Body of pancreas (tissue), 4 donors: ENCODE measurements around the gene ANAPC2. TPM values are rescaled to one million over a fixed set of nuclear protein-coding genes. Genes with fewer than 3 reads are reported as not detected.

Experiments used
- ATAC-seq: fragments of 150-250 bp; one replicate; pipeline ENCODE4 v1.9.1; 2016
- DNase-seq, 4 donors: peaks; one replicate each; pipeline ENCODE4 v3.0.0-alpha.2; 2019
- H3K27ac ChIP-seq, 4 donors: fragments of 200-600 bp; sonication (generic); 1 replicate in 3 of 4; 2 replicates in 1 of 4; pipeline versions ENCODE4 v1.5.1 to v1.6.1; 2016 to 2019; ENCODE audit warnings: mild to moderate bottlenecking in 1 of 4, mixed read lengths in 1 of 4, moderate library complexity in 1 of 4
- H3K27me3 ChIP-seq, 2 donors: fragments of 200-600 bp; sonication (generic); one replicate each; pipeline ENCODE4 v1.6.0; 2016; ENCODE audit warnings: mild to moderate bottlenecking in 1 of 2
- H3K36me3 ChIP-seq, 2 donors: fragments of 200-600 bp; sonication (generic); replicated peaks in 1 of 2; 2 replicates each; pipeline ENCODE4 v1.5.1; 2016; ENCODE audit warnings: low read depth in 2 of 2; ENCODE audit not compliant: insufficient read depth in 1 of 2
- H3K4me1 ChIP-seq: fragments of 200-600 bp; sonication (generic); one replicate; pipeline ENCODE4 v1.6.0; 2016
- H3K4me3 ChIP-seq, 2 donors: fragments of 200-600 bp; sonication (generic); 1 replicate in 1 of 2; 2 replicates in 1 of 2; pipeline ENCODE4 v1.5.1; 2016 to 2019
- H3K9me3 ChIP-seq, 3 donors: fragments of 200-600 bp; sonication (generic); 1 replicate in 2 of 3; 2 replicates in 1 of 3; pipeline ENCODE4 v1.5.1; 2016
- POLR2A ChIP-seq, 3 donors: fragments of 450-650 bp; IDR thresholded peaks; one replicate each; pipeline ENCODE4 v1.6.1; 2016; ENCODE audit warnings: antibody characterized with exemption in 3 of 3, mild to moderate bottlenecking in 2 of 3
- WGBS, 2 donors: methylation state at CpG; one replicate each; pipeline ENCODE4 v1.1.5; 2017; 5-methylcytosine and 5-hydroxymethylcytosine counted together
- intact Hi-C: fragments of 100-400 bp; cut with DNase I; formaldehyde crosslinking; loops from one replicate; pipeline ENCODE4 v1.15.1; 2023
- total RNA-seq, 2 donors: library from RNA; depleted of rRNA; stranded (reverse); fragments of >200 nt; gene quantifications; one replicate each; pipeline ENCODE4 v1.1.0, GENCODE V29; 2016
- TF ChIP-seq, protein P1 (sequence below), 7 experiments: fragments of 450-650 bp in 4 of 7; fragments of 200-600 bp in 3 of 7; sonication (generic) in 3 of 7; IDR thresholded peaks; one replicate each; pipeline ENCODE4 v1.5.1; 2016 to 2019; ENCODE audit warnings: antibody characterized with exemption in 7 of 7

ANAPC2 gene
- total RNA-seq, 2 donors from 2014 or later, result 24.1 to 51.7 TPM

DNA sequence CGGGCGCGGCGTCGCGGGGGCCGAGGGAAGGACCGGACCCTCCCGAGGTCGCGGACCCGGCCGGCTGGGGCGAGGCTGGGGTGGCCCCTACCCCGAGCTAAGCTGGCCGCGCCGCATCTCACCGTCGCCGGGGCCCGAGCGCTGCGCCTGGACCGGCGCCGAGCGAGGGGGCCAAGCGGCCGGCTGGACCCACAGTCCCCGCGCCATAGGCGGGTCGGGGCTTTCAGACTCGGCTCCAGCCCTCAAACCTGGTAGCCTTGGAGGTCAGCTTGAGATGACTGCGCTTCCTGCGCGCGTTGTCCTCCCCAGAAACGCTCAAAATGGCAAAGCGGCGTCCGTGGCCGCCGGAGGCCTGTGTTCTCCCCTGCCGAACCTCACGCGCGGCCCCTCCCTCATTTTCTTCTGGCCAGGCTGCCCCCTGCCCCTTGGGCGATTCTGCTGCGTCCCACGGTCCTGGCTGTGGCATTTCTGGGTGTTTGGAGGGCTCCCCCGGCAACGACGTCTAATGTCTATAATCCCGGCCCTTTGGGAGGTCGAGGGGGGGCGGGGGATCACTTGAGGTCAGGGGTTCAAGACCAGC lies 58.1 kb downstream of the ANAPC2 start:
- no peak for ATAC-seq
- H3K27me3 ChIP-seq, result no peaks in the 10 kb centered on the region

DNA sequence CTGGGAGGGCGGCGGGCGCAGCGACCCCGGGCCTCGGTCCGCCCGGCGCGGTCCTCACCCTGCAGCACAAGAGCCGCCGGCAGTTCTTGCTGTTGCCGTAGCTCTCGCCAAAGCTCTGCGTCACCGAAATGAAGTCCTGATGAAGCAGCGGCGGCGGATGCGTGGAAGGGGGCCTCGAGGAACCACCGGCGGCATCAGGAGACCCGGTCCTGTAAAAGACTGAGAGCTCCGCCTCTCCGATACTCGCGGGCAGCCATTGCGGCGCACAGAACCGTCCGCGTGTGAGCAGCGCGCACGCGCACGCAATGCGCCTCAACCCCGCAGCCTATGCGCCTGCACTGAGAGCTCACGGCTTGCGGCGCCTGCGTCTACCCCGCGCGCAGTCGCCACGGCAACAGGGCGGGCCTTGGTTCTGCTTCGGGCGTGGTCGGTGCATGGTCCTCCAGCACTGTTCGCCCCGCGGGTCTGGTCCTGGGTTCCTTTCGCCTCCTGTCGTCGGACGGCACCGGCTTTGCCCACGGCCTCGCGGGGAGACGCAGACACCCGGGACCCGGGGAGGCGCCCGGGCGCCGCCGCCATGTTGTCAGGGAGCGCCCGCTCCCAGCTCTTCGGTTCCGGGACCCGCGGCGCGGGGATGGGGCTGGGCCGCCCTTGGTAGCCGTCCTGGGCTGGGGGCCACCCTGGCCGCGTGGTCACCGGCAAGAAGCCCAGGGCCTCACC lies 58.7 kb downstream of the ANAPC2 start:
- ATAC-seq, result peak; percentile 90
- Histone ChIP-seq H3K4me3 (peak overlapping the region; percentile 59 to 86), H3K27ac (peak overlapping the region; percentile 87 to 94 (median 90)), H3K9me3 (no peaks in the 10 kb centered on the region), H3K4me1 (peaks cover 42% of the 10 kb centered on the region), H3K27me3 (no peaks in the 10 kb centered on the region), H3K36me3 (no peaks in the 10 kb centered on the region)
- 0 to 1% methylated on average over 5 to 85 of the region's 86 CpGs for WGBS, 2 donors
- TF ChIP-seq, protein P1, sequence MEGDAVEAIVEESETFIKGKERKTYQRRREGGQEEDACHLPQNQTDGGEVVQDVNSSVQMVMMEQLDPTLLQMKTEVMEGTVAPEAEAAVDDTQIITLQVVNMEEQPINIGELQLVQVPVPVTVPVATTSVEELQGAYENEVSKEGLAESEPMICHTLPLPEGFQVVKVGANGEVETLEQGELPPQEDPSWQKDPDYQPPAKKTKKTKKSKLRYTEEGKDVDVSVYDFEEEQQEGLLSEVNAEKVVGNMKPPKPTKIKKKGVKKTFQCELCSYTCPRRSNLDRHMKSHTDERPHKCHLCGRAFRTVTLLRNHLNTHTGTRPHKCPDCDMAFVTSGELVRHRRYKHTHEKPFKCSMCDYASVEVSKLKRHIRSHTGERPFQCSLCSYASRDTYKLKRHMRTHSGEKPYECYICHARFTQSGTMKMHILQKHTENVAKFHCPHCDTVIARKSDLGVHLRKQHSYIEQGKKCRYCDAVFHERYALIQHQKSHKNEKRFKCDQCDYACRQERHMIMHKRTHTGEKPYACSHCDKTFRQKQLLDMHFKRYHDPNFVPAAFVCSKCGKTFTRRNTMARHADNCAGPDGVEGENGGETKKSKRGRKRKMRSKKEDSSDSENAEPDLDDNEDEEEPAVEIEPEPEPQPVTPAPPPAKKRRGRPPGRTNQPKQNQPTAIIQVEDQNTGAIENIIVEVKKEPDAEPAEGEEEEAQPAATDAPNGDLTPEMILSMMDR (IDR thresholded peaks at IDR 0.05), result peak in 1 of 7 experiments; percentile 7
- peak; percentile 50 to 81 (median 81) for TF ChIP-seq POLR2A (IDR thresholded peaks at IDR 0.05)
- intact Hi-C loops, result loop anchor here (5.0 kb wide), 2 partner anchors 38 to 53 kb away; no protein-coding TSS in a partner anchor
- DNase-seq, result peak; percentile 89 to 93 (median 92)

More for the DNA sequence above, 58.1 kb downstream of the ANAPC2 start:
- no peak for DNase-seq
- Histone ChIP-seq H3K4me1 (peaks cover 41% of the 10 kb centered on the region), H3K4me3 (peak overlapping the region; percentile 59 to 86), H3K36me3 (no peaks in the 10 kb centered on the region), H3K27ac (peak overlapping the region; percentile 87 to 94 (median 90)), H3K9me3 (no peaks in the 10 kb centered on the region)
- no peak for TF ChIP-seq POLR2A (IDR thresholded peaks at IDR 0.05)
- TF ChIP-seq, protein P1 (IDR thresholded peaks at IDR 0.05), result no peak
- intact Hi-C loops, result loop anchor here (5.0 kb wide), 2 partner anchors 37 to 52 kb away; no protein-coding TSS in a partner anchor
- 5 to 13% methylated on average over 10 to 58 of the region's 58 CpGs for WGBS, 2 donors

DNA sequence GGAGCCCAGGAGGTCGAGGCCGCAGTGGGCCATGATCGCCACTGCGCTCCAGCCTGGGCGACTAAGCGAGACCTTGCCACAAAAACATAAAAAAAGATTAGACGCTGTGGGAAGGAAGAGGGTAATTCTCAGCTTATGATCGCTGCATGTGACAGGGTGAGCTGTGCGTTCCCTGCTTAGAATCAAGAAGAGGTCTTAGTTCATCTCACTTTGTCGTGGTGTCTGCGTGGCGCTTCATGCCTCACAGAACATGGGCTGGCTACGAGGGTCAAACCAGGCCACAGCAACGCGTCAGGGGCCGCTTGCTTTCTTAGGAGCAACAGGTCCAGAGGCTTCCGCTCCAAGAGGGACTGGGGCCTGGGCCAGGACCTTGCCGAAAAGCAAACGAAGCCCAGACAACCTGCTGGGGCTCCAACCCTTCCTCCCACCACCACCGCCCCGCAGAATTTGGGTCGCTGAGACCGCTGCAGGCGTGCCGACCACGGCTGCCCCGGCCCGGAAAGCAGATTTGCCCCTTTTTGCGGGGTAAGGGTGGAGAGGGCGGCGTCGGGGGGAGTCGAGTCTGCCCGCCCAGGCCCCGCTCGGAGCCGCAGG lies 59.4 kb downstream of the ANAPC2 start:
- H3K4me3 ChIP-seq, result peak overlapping the region; percentile 59 to 86
- H3K27ac ChIP-seq, result peak overlapping the region; percentile 87 to 94 (median 90)
- ATAC-seq (peak; percentile 20), DNase-seq (peak; percentile 45 to 70 (median 50))
- H3K27me3 ChIP-seq, result no peaks in the 10 kb centered on the region
- no peak for TF ChIP-seq POLR2A (IDR thresholded peaks at IDR 0.05)
- TF ChIP-seq, protein P1 (IDR thresholded peaks at IDR 0.05), result no peak
- intact Hi-C loops, result no loop called here
- peaks cover 42% of the 10 kb centered on the region for H3K4me1 ChIP-seq
- H3K9me3 ChIP-seq, result no peaks in the 10 kb centered on the region
- WGBS, 2 donors, result 5 to 19% methylated on average over 8 to 37 of the region's 37 CpGs
- H3K36me3 ChIP-seq, result no peaks in the 10 kb centered on the region

DNA sequence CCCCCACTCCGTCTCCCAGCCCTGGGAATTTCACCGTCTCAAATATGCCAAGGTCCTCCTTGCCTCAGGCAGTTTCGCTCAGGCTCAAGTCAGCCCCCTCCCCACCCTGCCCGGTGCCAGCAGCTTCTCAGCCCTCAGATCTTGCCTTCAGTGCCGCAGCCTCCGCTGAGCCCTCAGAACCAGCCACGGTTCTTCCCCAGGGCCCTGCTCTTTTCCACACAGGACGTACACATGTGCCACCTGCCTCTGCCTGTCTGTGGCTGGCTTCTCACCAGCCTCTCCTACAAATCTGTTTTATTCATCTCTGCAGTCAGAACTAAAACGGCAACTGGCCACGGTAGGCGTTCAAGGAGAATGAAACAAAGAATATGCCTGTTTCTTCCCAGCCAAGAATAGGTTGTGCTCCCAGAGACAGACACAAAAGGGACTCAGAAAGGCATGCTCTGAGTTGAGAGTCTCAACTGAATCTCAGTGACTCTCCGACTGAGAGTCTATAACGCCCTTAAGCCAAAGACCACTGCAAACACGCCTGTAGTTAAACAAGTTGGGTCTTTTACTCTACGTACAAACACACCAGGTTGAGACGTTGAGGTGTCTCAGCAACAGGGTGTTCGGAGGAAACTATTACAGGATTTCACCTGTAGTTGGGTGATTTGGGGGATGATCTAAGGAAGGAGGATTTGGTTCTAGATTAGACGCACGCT lies 60.0 kb downstream of the ANAPC2 start:
- no peak for TF ChIP-seq POLR2A (IDR thresholded peaks at IDR 0.05)
- TF ChIP-seq, protein P1 (IDR thresholded peaks at IDR 0.05), result no peak
- Histone ChIP-seq H3K27ac (peak overlapping the region; percentile 87 to 94 (median 90)), H3K27me3 (no peaks in the 10 kb centered on the region), H3K4me3 (peak overlapping the region; percentile 59 to 86), H3K9me3 (no peaks in the 10 kb centered on the region), H3K36me3 (no peaks in the 10 kb centered on the region), H3K4me1 (peaks cover 42% of the 10 kb centered on the region)
- 12 to 21% methylated on average over 19 of the region's 19 CpGs for WGBS, 2 donors
- DNase-seq (peak in 2 of 4 donors; percentile 40 to 46), ATAC-seq (peak; percentile 12)
- intact Hi-C loops, result no loop called here
